ENCODE measurements around the gene RAB27A. TPM values are rescaled to one million over a fixed set of nuclear protein-coding genes. Genes with fewer than 3 reads are reported as not detected.

Gene RAB27A
- total and polyA plus RNA-seq, 2 of the 13 experiments (the other 11 are each of a cell fraction or from before 2014, with no cell fraction given) = 3.4 to 8.1 TPM

- TF ChIP-seq FOXK1 (CRISPR knock-in tag; IDR thresholded peaks at IDR 0.05; ENCODE audit: borderline replicate concordance, low read depth) (peak; percentile 89; the same call in 1 of the 2 replicates), KAT2B (IDR thresholded peaks at IDR 0.05; ENCODE audit: borderline replicate concordance, low read depth, low read length) (no peak), MBNL3 (CRISPR knock-in tag; conservative IDR thresholded peaks at IDR 0.05) (no peak), RCOR2 (CRISPR knock-in tag; IDR thresholded peaks at IDR 0.05) (peak; percentile 41; the same call in 1 of the 2 replicates), ZNF691 (CRISPR knock-in tag; IDR thresholded peaks at IDR 0.05; ENCODE audit: borderline replicate concordance, low read depth) (no peak), ZNF263 (CRISPR knock-in tag; IDR thresholded peaks at IDR 0.05) (peak; percentile 91), ZNF383 (CRISPR knock-in tag; IDR thresholded peaks at IDR 0.05; ENCODE audit: borderline replicate concordance) (no peak), ZNF142 (CRISPR knock-in tag; IDR thresholded peaks at IDR 0.05) (no peak; the same call in 1 of the 2 replicates), FLYWCH1 (CRISPR knock-in tag; IDR thresholded peaks at IDR 0.05) (no peak), ELK4 (CRISPR knock-in tag; IDR thresholded peaks at IDR 0.05; ENCODE audit: borderline replicate concordance) (no peak), ZNF737 (CRISPR knock-in tag; IDR thresholded peaks at IDR 0.05; ENCODE audit: borderline replicate concordance) (no peak; the same call in 1 of the 2 replicates), MED8 (CRISPR knock-in tag; IDR thresholded peaks at IDR 0.05; ENCODE audit: insufficient replicate concordance) (peak; percentile 31), TBX3 (IDR thresholded peaks at IDR 0.05; ENCODE audit: borderline replicate concordance) (no peak), NFYB (CRISPR knock-in tag; IDR thresholded peaks at IDR 0.05) (no peak; the same call in 1 of the 2 replicates), KDM1A (CRISPR knock-in tag; IDR thresholded peaks at IDR 0.05) (no peak), CREB1 (IDR thresholded peaks at IDR 0.05) (peak; percentile 82), CREB1 (CRISPR knock-in tag; IDR thresholded peaks at IDR 0.05) (peak; percentile 94), UBTF (CRISPR knock-in tag; IDR thresholded peaks at IDR 0.05) (peak; percentile 76)
Measured at GRCh38 chr15:55196458-55197361, 92.9 kb downstream of the RAB27A start, which contains the start of gene RSL24D1 (continued).
